Vagina (tissue), 2 donors: Measurements from ENCODE around the gene TMC4. TPM values are rescaled to one million over a fixed set of nuclear protein-coding genes. Genes with fewer than 3 reads are reported as not detected.

Experiments
- DNase-seq, 2 donors: peaks; one replicate each; pipeline ENCODE4 v3.0.0-alpha.2; 2017; ENCODE audit errors: extremely low spot score in 2 of 2
- H3K27ac ChIP-seq: fragments of 200-600 bp; sonication (generic); one replicate; pipeline ENCODE4 v1.5.1; 2019
- H3K27me3 ChIP-seq: fragments of 200-600 bp; sonication (generic); one replicate; pipeline ENCODE4 v1.5.1; 2019
- H3K36me3 ChIP-seq, 2 donors: fragments of 200-600 bp; sonication (generic); one replicate each; pipeline ENCODE4 v1.5.1; 2017 to 2019
- H3K4me1 ChIP-seq: fragments of 200-600 bp; sonication (generic); one replicate; pipeline ENCODE4 v1.5.1; 2019
- H3K4me3 ChIP-seq, 2 donors: fragments of 200-600 bp; sonication (generic); 1 replicate in 1 of 2; 2 replicates in 1 of 2; pipeline ENCODE4 v1.5.1; 2016 to 2019
- H3K9me3 ChIP-seq: fragments of 200-600 bp; sonication (generic); one replicate; pipeline ENCODE4 v1.5.1; 2019
- CTCF ChIP-seq, 3 experiments: fragments of 450-650 bp in 2 of 3; fragments of 200-600 bp in 1 of 3; sonication (generic) in 1 of 3; IDR thresholded peaks; one replicate each; pipeline ENCODE4 v1.5.1; 2017 to 2019; ENCODE audit warnings: antibody characterized with exemption in 3 of 3, mild to moderate bottlenecking in 2 of 3, moderate library complexity in 2 of 3
- POLR2A ChIP-seq, 2 donors: fragments of 450-650 bp; IDR thresholded peaks; one replicate each; pipeline ENCODE4 v1.6.1; 2017; ENCODE audit warnings: antibody characterized with exemption in 2 of 2, mild to moderate bottlenecking in 2 of 2, moderate library complexity in 2 of 2
- POLR2AphosphoS5 ChIP-seq, 2 donors: sonication (generic); formaldehyde crosslinking; IDR thresholded peaks; one replicate each; pipeline ENCODE4 v1.9.0; 2017; ENCODE audit warnings: antibody characterized with exemption in 2 of 2, mild to moderate bottlenecking in 2 of 2, low read depth in 1 of 2; ENCODE audit not compliant: insufficient read depth in 1 of 2
- intact Hi-C: fragments of 100-400 bp; cut with DNase I; formaldehyde crosslinking; loops from one replicate; pipeline ENCODE4 v1.15.1; 2023
- total RNA-seq: library from RNA; depleted of rRNA; stranded (reverse); fragments of >200 nt; gene quantifications from one replicate; pipeline ENCODE4 v1.2.3, GENCODE V29; 2016

TMC4 gene
- total RNA-seq, 1 donor from 2014 or later = 22.3 TPM

DNA sequence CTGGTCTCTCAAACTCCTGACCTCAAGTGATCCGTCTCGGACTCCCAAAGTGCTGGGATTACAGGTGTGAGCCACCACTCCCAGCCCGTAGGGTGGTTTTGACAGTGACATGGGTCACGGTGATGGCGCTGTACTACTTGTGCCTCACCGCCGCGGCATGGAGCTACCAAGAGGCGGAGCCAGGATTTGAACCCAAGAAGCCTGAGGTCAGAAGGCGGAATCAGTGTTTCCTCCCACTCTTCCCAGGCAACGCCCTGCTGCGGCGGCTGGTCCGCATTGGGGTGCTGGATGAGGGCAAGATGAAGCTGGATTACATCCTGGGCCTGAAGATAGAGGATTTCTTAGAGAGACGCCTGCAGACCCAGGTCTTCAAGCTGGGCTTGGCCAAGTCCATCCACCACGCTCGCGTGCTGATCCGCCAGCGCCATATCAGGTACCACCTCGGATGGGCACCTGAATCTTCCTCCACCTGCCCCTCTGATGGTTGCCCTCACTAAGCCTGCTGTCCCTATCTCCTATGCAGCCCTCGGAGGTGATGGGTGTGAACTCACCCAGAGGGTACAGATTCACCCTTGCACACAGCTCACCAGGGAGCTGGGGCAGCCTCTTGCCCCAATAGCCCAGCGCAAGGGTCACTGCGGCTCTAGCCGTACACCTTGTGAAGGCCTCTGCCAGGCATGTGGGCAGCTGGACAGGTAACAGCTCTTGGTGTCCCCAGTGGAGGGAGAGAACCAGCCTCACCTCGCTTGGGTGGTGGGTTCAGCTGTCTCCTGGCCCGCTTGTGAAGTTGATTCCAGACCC is 33.3 kb upstream of the TMC4 start:
- intact Hi-C loops = no loop called here
- Histone ChIP-seq H3K4me1 (peaks cover 82% of the 10 kb centered on the region), H3K36me3 (peaks cover 0 to 68% of the 10 kb centered on the region in 2 donors), H3K27ac (no peak overlapping the region), H3K9me3 (no peaks in the 10 kb centered on the region), H3K4me3 (no peak overlapping the region), H3K27me3 (no peaks in the 10 kb centered on the region)
- TF ChIP-seq CTCF (IDR thresholded peaks at IDR 0.05) = no peak
- TF ChIP-seq POLR2A (IDR thresholded peaks at IDR 0.05) = no peak
- no peak for TF ChIP-seq POLR2AphosphoS5 (IDR thresholded peaks at IDR 0.05; ENCODE audit: insufficient read depth in 1 of 2, low read depth in 1 of 2)
- DNase-seq = no peak

GRCh38 chr19:54204767-54205468 is 32.0 kb upstream of the TMC4 start:
- H3K9me3 ChIP-seq = no peaks in the 10 kb centered on the region
- H3K4me3 ChIP-seq = no peak overlapping the region
- DNase-seq = no peak
- peaks cover 74% of the 10 kb centered on the region for H3K4me1 ChIP-seq
- no peaks in the 10 kb centered on the region for H3K27me3 ChIP-seq
- no peak for TF ChIP-seq POLR2A (IDR thresholded peaks at IDR 0.05)
- H3K27ac ChIP-seq = no peak overlapping the region
- intact Hi-C loops = no loop called here
- peaks cover 0 to 68% of the 10 kb centered on the region in 2 donors for H3K36me3 ChIP-seq

DNA sequence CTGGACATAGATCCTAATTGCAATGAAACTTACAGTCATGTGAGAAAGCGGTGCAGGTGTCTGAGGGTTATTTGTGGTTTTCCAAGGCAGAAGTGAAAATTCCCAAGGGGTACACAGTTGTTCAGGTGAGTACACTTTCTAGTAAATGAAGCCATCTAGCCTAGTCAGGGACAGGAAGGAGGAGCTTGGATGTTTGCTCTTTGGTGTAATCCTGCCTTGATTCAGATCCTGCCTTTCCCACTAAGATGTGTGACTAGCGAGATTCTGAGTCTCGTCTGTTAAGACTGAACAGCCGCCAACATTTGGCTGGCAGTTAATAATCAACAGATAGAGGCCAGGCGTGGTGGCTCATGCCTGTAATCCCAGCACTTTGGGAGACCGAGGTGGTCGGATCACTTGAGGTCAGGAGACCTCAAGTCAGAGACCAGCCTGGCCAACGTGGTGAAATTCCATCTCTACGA is 30.2 kb upstream of the TMC4 start:
- H3K9me3 ChIP-seq = no peaks in the 10 kb centered on the region
- peaks cover 61% of the 10 kb centered on the region for H3K4me1 ChIP-seq
- DNase-seq = no peak
- no peaks in the 10 kb centered on the region for H3K27me3 ChIP-seq
- H3K4me3 ChIP-seq = no peak overlapping the region
- H3K36me3 ChIP-seq = peaks cover 0 to 66% of the 10 kb centered on the region in 2 donors
- H3K27ac ChIP-seq = no peak overlapping the region
- intact Hi-C loops = no loop called here
- TF ChIP-seq CTCF (IDR thresholded peaks at IDR 0.05) (no peak), POLR2AphosphoS5 (IDR thresholded peaks at IDR 0.05; ENCODE audit: insufficient read depth in 1 of 2, low read depth in 1 of 2) (no peak), POLR2A (IDR thresholded peaks at IDR 0.05) (no peak)

GRCh38 chr19:54201980-54202379 is 29.0 kb upstream of the TMC4 start:
- Histone ChIP-seq H3K9me3 (no peaks in the 10 kb centered on the region), H3K27ac (no peak overlapping the region), H3K27me3 (no peaks in the 10 kb centered on the region), H3K4me3 (peak overlapping the region; percentile 60 to 87), H3K4me1 (peaks cover 61% of the 10 kb centered on the region), H3K36me3 (peaks cover 0 to 54% of the 10 kb centered on the region in 2 donors)
- no peak for DNase-seq
- intact Hi-C loops = no loop called here
- TF ChIP-seq POLR2AphosphoS5 (IDR thresholded peaks at IDR 0.05; ENCODE audit: insufficient read depth in 1 of 2, low read depth in 1 of 2) (no peak), CTCF (IDR thresholded peaks at IDR 0.05) (no peak), POLR2A (IDR thresholded peaks at IDR 0.05) (no peak)

- H3K4me1 ChIP-seq = peaks cover 54% of the 10 kb centered on the region
- intact Hi-C loops = no loop called here
- no peak for TF ChIP-seq POLR2AphosphoS5 (IDR thresholded peaks at IDR 0.05; ENCODE audit: insufficient read depth in 1 of 2, low read depth in 1 of 2)
- TF ChIP-seq CTCF (IDR thresholded peaks at IDR 0.05) = no peak
- no peak for TF ChIP-seq POLR2A (IDR thresholded peaks at IDR 0.05)
- DNase-seq = no peak
- H3K4me3 ChIP-seq = peak overlapping the region; percentile 60 to 87
- no peaks in the 10 kb centered on the region for H3K9me3 ChIP-seq
- peaks cover 0 to 47% of the 10 kb centered on the region in 2 donors for H3K36me3 ChIP-seq
- H3K27ac ChIP-seq = peak overlapping the region; percentile 91
- H3K27me3 ChIP-seq = no peaks in the 10 kb centered on the region
These were observed 28.3 kb upstream of the TMC4 start for GRCh38 chr19:54201172-54201701.
